SK-N-SH (cell line): Measurements from ENCODE around the gene PTN. TPM values are rescaled to one million over a fixed set of nuclear protein-coding genes. Genes with fewer than 3 reads are reported as not detected.

Experiments used
- CTCF ChIA-PET: fragments of 300-600, 350-600 bp; formaldehyde crosslinking; extraction: SDS; loops from one replicate; lab custom pipeline; 2021; lab: Yijun Ruan, JAX
- POLR2A ChIA-PET: fragments of 350-600 bp; sonication (Branson Sonifier 250); formaldehyde crosslinking; extraction: SDS; loops from one replicate; lab custom pipeline; 2020; ENCODE audit warnings: antibody characterized with exemption, inconsistent platforms; lab: Yijun Ruan, JAX
- DNase-seq: peaks from one replicate; pipeline ENCODE4 v3.0.0; 2012
- H2AFZ ChIP-seq: fragments of 200-600 bp; sonication (generic); 2 replicates; pipeline ENCODE4 v1.8.1; 2016; ENCODE audit warnings: antibody characterized with exemption, mild to moderate bottlenecking, low read depth
- H3F3A ChIP-seq: fragments of 200-600 bp; sonication (generic); replicated peaks from 2 replicates; pipeline ENCODE3; 2016; ENCODE audit warnings: antibody characterized with exemption, mild to moderate bottlenecking; ENCODE audit not compliant: insufficient read depth
- H3K27ac ChIP-seq, 2 experiments: fragments of 200-500 bp in 1 of 2; fragments of 200-600 bp in 1 of 2; sonication (Bioruptor generic) in 1 of 2; sonication (generic), shearing (Covaris generic) in 1 of 2; 2 replicates each; pipeline versions ENCODE4 v1.5.1 to v1.6.1; 2014 to 2016; ENCODE audit warnings: low read depth in 2 of 2, inconsistent platforms in 1 of 2, low read length in 1 of 2, mild to moderate bottlenecking in 1 of 2, mixed read lengths in 1 of 2
- H3K27me3 ChIP-seq: fragments of 200-600 bp; sonication (generic), shearing (Covaris generic); 2 replicates; pipeline ENCODE4 v1.6.1; 2016; ENCODE audit warnings: mixed run types; ENCODE audit not compliant: insufficient read depth
- H3K36me3 ChIP-seq, 2 experiments: fragments of 200-500 bp in 1 of 2; fragments of 200-600 bp in 1 of 2; sonication (Bioruptor generic) in 1 of 2; sonication (generic) in 1 of 2; replicated peaks in 1 of 2; 2 replicates each; pipeline versions ENCODE3 to v1.5.1; 2014 to 2016; ENCODE audit warnings: low read length in 1 of 2, mild to moderate bottlenecking in 1 of 2; ENCODE audit not compliant: insufficient read depth in 2 of 2, control insufficient read depth in 1 of 2
- H3K4me1 ChIP-seq, 2 experiments: fragments of 200-500 bp in 1 of 2; fragments of 200-600 bp in 1 of 2; sonication (Bioruptor generic) in 1 of 2; sonication (generic), shearing (Covaris generic) in 1 of 2; 2 replicates each; pipeline versions ENCODE4 v1.5.1 to v1.6.1; 2014 to 2016; ENCODE audit warnings: low read depth in 1 of 2, low read length in 1 of 2, mixed run types in 1 of 2; ENCODE audit not compliant: insufficient read depth in 2 of 2, control insufficient read depth in 1 of 2
- H3K4me2 ChIP-seq: fragments of 200-600 bp; sonication (generic), shearing (Covaris generic); 2 replicates; pipeline ENCODE4 v1.6.1; 2017; ENCODE audit warnings: mixed run types
- H3K4me3 ChIP-seq, 2 experiments: fragments of 200-500 bp in 1 of 2; fragments of 200-600 bp in 1 of 2; sonication (Bioruptor generic) in 1 of 2; sonication (generic), shearing (Covaris generic) in 1 of 2; 2 replicates each; pipeline versions ENCODE4 v1.5.1 to v1.8.1; 2014 to 2016; ENCODE audit warnings: low read depth in 2 of 2, inconsistent platforms in 1 of 2, low read length in 1 of 2, mild to moderate bottlenecking in 1 of 2, mixed read lengths in 1 of 2, moderate library complexity in 1 of 2
- H3K79me2 ChIP-seq: fragments of 200-600 bp; sonication (generic); 2 replicates; pipeline ENCODE4 v1.8.1; 2017; ENCODE audit warnings: mild to moderate bottlenecking; ENCODE audit not compliant: insufficient read depth
- H3K9ac ChIP-seq: fragments of 200-600 bp; sonication (generic); 2 replicates; pipeline ENCODE4 v1.6.1; 2017; ENCODE audit warnings: mixed run types
- H3K9me2 ChIP-seq: fragments of 200-600 bp; sonication (generic); 2 replicates; pipeline ENCODE4 v1.6.1; 2017; ENCODE audit warnings: mixed run types
- H3K9me3 ChIP-seq: fragments of 200-600 bp; sonication (generic); 2 replicates; pipeline ENCODE4 v1.6.1; 2017; ENCODE audit warnings: mixed run types, mild to moderate bottlenecking, moderate library complexity
- H4K20me1 ChIP-seq: fragments of 200-600 bp; sonication (generic); 2 replicates; pipeline ENCODE4 v1.6.1; 2017; ENCODE audit warnings: mild to moderate bottlenecking, mixed run types; ENCODE audit not compliant: insufficient read depth
- CHD2 ChIP-seq: fragments of 150-350 bp; IDR thresholded peaks from 2 replicates; pipeline ENCODE4 v1.6.1; 2018; ENCODE audit warnings: low read length; ENCODE audit not compliant: partially characterized antibody
- FOSL2 ChIP-seq: IDR thresholded peaks from 2 replicates; pipeline ENCODE4 v1.4.0; 2012; ENCODE audit warnings: low read depth, mild to moderate bottlenecking, moderate library complexity, borderline replicate concordance
- GABPA ChIP-seq: IDR thresholded peaks from 2 replicates; pipeline ENCODE4 v1.4.0; 2012; ENCODE audit warnings: low read depth, mild to moderate bottlenecking
- IRF3 ChIP-seq: fragments of 150-350 bp; IDR thresholded peaks from 2 replicates; pipeline ENCODE4 v1.6.1; 2016; ENCODE audit warnings: mild to moderate bottlenecking, low read depth, low read length
- JUND ChIP-seq: IDR thresholded peaks from 2 replicates; pipeline ENCODE4 v1.4.0; 2012
- MAX ChIP-seq: IDR thresholded peaks from 2 replicates; pipeline ENCODE4 v1.4.0; 2012; ENCODE audit warnings: low read depth
- NFIC ChIP-seq: IDR thresholded peaks from 2 replicates; pipeline ENCODE4 v1.4.0; 2012; ENCODE audit warnings: borderline replicate concordance
- PBX3 ChIP-seq: IDR thresholded peaks from 2 replicates; pipeline ENCODE4; 2012
- POLR2AphosphoS5 ChIP-seq: IDR thresholded peaks from 2 replicates; pipeline ENCODE4 v1.6.1; 2012; ENCODE audit warnings: low read depth, low read length
- RCOR1 ChIP-seq: fragments of 150-350 bp; IDR thresholded peaks from 2 replicates; pipeline ENCODE4 v1.6.1; 2017; ENCODE audit warnings: antibody characterized with exemption, low read length
- REST ChIP-seq: IDR thresholded peaks from 2 replicates; pipeline ENCODE4 v1.6.1; 2012; ENCODE audit warnings: mild to moderate bottlenecking, low read depth, low read length, moderate library complexity
- RXRA ChIP-seq: IDR thresholded peaks from 2 replicates; pipeline ENCODE4 v1.4.0; 2012; ENCODE audit warnings: low read depth, mild to moderate bottlenecking, borderline replicate concordance
- SMC3 ChIP-seq: IDR thresholded peaks from 2 replicates; pipeline ENCODE4 v1.6.1; 2012; ENCODE audit warnings: low read depth, low read length, improper control_type of control experiment
- TAF1 ChIP-seq: IDR thresholded peaks from 2 replicates; pipeline ENCODE4 v1.6.1; 2012; ENCODE audit warnings: low read depth, mild to moderate bottlenecking, low read length, moderate library complexity, borderline replicate concordance
- TCF12 ChIP-seq: IDR thresholded peaks from 2 replicates; pipeline ENCODE4 v1.4.0; 2012
- TEAD4 ChIP-seq: IDR thresholded peaks from 2 replicates; pipeline ENCODE4 v1.4.0; 2012; ENCODE audit warnings: mild to moderate bottlenecking, borderline replicate concordance; ENCODE audit not compliant: insufficient read depth
- USF2 ChIP-seq: fragments of 150-350 bp; IDR thresholded peaks from 2 replicates; pipeline ENCODE4 v1.6.1; 2017; ENCODE audit warnings: antibody characterized with exemption, low read length, low read depth, borderline replicate concordance
- ZBTB33 ChIP-seq: IDR thresholded peaks from 2 replicates; pipeline ENCODE4 v1.4.0; 2012; ENCODE audit warnings: low read depth, borderline replicate concordance
- WGBS: methylation state at CpG from one replicate; pipeline ENCODE4 v1.1.6; 2017; ENCODE audit warnings: low lambda C conversion rate; 5-methylcytosine and 5-hydroxymethylcytosine counted together
- polyA plus RNA-seq, 3 experiments: library from polyadenylated mRNA; depleted of rRNA; stranded (reverse); fragments of >200 nt; gene quantifications; 2 replicates each; pipeline ENCODE4 v1.2.3, GENCODE V29; 2012

PTN gene
- polyA plus RNA-seq, 1 of the 3 experiments (the other 2 are of a cell fraction): 23.7 TPM

- no peak for DNase-seq
- Histone ChIP-seq H3K36me3 (no peaks in the 10 kb centered on the region), H3K4me3 (no peak overlapping the region), H3K79me2 (no peaks in the 10 kb centered on the region), H3K27ac (no peak overlapping the region), H3K9ac (no peak overlapping the region), H2AFZ (no peak overlapping the region), H3F3A (no peaks in the 10 kb centered on the region), H3K9me3 (no peaks in the 10 kb centered on the region), H3K4me1 (no peaks in the 10 kb centered on the region; a peak in 1 of 4 replicates), H3K4me2 (no peak overlapping the region), H3K27me3 (no peaks in the 10 kb centered on the region), H3K9me2 (no peaks in the 10 kb centered on the region), H4K20me1 (no peaks in the 10 kb centered on the region)
- POLR2A ChIA-PET: no interaction called here
- CTCF ChIA-PET: interaction anchor here (1.0 to 2.9 kb wide), 2 partner anchors 10 to 167 kb away, joined by 3 to 13 read pairs; no protein-coding TSS in a partner anchor
- 75% methylated on average over 4 of the region's 4 CpGs for WGBS
- no peak for TF ChIP-seq JUND
- TF ChIP-seq TCF12: no peak
- TF ChIP-seq MAX: no peak
- no peak for TF ChIP-seq USF2
- no peak for TF ChIP-seq SMC3
- TF ChIP-seq GABPA: no peak
- TF ChIP-seq FOSL2: no peak
- no peak for TF ChIP-seq PBX3
- no peak for TF ChIP-seq ZBTB33
- no peak for TF ChIP-seq TAF1
- TF ChIP-seq NFIC: no peak
- TF ChIP-seq IRF3: no peak
- no peak for TF ChIP-seq RCOR1
- TF ChIP-seq REST: no peak
- TF ChIP-seq TEAD4: no peak
- no peak for TF ChIP-seq POLR2AphosphoS5
- no peak for TF ChIP-seq CHD2
- TF ChIP-seq RXRA: no peak
These were observed 7.7 kb downstream of the PTN start for GRCh38 chr7:137335814-137336213.
